NCI-H526 treated with DMSO at 0.1 percent for 48 hours (cell line): ENCODE results near the gene LPP.

Experiments
- DNase-seq: peaks from one replicate; lab custom pipeline; 2025; lab: John Stamatoyannopoulos, UW

The LPP gene

DNA sequence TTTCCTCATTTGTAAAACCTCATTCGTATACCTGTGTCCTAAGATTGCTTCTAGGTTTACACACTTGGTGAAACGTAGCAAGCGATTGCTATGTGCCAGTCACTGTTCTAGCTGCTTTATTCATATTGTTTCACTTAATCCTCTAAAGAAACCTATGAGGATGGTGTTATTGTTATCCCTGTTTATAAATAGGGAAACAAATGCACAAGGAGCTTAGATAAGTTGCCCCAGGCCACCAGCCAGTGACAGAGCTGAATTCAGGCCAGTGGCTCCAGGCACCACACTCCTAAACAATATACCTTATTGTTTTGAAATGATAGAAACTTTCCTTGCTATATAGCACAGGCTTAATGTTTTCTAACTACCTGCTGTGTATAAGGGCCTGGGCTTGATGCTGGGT, 44.0 kb downstream of the LPP start:
- DNase-seq, result no peak

DNA sequence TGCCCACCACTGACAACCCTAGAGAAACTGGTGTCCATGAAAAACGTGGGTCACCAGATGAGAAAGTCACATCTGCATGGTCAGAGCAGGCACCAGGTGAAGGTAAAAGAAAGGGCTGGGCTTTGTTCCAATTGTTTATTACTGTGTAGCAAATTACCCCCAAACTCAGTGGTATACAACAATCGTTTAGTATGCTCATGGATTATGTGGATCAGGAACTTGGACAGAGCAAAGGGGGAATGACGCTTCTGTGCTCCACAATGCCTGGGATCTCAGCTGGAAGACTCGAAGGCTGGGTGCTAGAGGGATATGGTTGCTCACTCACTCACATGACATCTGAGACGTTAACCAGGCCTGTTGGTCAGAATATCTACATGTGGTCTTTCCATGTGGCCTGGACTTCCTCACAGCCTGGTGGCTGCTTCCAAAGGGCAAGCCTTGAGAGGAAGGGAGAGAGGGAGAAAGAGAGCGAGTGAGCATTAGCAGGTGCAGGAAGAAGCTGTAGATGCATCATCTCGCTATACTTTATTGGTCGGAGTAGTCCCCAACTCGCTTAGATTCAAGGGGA, 44.9 kb downstream of the LPP start:
- DNase-seq, result no peak

DNA sequence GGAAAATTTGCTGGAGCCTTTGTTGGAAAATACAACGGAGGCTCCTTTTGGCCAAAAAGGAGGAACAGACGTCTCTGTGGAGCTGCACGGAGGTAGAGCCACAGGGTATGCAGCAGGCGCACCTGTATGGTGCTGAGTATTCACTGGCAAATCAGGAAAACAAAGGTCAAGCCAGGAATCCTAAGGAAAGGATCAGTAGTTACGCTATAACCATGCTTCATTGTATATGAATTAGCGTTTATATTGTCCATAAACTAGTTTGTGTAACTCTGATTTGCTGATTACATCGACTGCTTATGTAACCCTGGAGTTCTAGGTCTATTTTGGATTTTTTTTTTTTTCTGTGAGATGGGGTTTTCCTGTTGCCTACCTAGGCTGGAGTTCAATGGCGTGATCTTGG, 45.4 kb downstream of the LPP start:
- no peak for DNase-seq

DNA sequence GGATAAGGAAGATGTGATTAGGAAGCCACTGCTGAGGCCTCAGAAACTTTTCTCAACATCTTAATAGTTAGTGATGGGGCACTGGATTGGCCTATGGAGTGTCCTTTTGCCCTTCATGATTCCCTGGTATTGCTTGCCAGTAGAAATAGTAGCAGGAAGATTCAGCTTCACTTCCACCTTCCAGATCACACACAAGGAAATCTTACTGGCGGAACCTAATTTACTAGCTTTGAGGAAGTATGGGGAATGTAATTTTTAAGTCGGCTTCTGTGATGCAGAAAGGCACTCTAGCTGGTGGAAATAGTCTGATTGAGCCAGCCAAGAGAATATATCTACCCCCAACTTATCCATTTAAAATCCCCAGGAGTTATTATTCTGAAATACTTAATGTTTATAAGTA, 46.5 kb downstream of the LPP start:
- DNase-seq, result no peak

DNA sequence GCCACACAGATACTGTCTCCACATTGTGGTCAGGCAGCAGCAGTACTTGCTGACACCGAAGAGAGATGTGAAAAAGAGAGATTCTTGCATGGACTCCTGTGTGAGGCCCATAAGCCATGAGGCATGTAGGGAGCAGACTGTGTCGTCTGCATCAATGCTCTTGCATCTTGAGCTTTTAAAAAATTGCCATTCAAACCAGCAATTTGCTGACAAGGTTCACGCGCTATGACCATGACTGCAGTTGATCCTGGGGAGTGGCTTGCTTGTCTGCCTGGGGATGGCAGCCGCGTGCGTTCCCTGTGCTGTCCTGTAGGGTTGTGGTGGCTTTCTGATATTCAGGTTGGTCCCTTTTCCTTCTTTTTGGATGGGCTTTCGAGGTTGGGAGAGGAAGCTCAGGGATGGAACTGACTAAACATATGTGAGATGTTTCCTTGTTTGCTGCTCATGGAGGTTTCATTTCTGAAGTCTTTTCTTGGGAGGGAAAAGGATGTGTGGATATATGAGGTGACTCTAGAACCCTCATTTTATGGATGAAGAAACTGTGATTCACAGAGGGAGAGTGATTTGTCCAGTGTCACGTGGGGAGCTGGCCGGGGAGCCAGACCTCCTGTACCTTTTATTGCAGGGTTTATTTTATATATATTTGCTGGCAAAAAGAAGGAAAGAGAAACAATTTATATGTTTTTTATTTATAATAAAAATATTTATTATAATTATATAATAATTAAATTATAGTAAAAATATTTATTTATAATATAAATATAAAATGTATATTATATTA, 48.6 kb downstream of the LPP start:
- DNase-seq, result no peak

DNA sequence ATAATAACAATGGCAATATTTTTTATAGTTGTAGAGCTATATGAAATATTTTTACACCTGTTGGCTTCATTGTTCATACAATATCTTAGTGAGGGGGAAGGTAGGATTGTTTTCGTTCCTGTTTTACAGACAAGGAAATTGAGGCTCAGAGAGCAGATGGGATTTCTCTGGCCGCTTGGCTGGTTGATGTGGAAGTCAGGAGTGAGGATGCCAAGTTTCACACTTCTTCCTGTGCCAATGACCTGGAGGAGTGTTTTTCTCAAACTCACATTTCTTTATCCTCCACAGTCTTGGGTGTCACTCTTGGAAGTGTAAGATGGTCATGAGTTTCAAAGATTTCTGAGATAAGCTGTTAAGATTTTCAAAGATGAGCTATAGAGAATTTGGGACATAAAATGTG, 50.6 kb downstream of the LPP start:
- DNase-seq, result no peak

DNA sequence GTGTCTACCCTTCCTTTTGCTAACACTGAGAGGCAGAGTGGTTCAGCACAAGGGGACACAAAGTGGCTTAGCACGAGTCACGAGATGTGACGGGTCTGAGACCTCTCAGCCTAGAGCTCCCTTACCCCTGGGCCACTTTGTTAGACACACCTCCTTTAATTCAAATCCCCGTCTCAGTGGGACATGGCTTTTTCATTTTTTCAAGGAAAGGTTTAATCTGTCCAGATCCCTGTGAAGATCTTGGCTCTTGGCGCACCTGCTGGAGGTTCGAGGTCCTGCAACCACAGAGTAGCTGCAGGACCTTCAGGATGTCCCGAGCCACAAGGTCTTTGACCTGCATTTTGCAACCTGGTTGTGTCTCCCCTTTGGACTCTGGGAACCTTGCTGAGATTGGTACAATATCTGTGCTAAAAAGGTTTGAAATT, 52.0 kb downstream of the LPP start:
- DNase-seq, result no peak

DNA sequence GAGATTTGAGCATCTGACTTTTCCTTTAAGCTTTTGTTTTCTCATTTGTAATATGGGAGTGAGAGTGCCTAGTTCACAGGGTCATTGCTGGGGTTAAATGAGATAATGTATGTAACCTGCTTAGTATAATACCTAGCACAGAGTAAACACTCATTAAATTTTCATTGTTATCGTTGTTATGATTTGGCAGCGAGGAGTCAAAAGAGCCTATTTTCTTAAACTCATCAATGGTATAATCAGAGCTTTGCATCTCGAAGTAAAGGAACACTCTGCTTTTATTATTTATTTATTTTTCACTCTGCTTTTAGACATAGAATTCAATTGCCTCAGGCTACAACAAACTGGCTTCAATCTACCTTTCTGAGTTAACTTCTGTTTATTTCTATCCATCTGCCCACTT, 52.8 kb downstream of the LPP start:
- DNase-seq, result no peak

DNA sequence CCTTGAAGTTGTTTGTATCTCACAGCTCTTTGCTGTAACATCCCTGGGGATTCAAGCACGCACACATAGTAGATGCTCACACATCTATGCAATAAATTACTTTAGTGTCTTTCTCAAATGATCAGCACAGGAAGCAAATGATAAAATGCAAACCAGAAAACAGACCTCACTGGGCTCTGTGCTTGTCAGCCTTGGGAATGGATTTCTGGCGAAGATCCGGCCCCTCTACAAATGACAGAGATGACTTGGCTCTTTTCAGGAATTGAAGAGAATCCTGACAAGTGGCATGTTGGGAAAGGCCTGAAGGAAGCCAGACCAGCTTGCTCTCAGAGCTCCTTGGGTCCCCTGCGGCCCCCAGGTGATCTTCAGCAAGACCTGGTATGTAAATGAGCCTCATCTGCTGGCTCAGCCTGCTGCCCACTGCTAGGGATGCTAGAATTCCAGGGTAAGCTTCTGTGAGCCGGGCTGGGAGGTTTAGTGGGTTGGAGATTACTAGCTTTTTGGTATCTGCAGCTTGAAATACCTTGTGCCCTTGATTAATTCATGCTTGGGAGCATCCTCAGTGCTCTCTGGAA, 54.1 kb downstream of the LPP start:
- DNase-seq, result no peak

DNA sequence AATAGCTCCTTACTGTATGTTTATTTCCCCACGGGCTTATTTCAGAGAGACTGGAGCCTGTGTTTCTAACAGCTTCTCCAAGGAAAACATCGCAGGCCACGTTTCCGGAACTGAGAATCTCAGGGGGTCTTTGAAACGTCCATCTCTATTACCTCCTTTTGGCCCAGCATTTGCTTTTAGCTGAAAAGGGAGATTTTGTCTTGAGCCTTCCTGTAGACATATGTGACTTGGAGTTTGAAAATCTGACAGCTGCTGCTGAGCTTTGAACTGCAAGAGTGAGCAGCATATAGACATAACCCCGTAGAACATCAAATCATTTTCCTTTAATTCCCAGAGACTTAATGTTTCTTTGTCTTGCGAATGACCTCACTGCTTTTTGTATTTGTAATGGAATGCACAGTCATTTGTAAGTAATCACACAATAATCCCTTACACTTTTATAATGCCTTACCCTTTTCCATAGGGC, 54.6 kb downstream of the LPP start:
- DNase-seq, result no peak

DNA sequence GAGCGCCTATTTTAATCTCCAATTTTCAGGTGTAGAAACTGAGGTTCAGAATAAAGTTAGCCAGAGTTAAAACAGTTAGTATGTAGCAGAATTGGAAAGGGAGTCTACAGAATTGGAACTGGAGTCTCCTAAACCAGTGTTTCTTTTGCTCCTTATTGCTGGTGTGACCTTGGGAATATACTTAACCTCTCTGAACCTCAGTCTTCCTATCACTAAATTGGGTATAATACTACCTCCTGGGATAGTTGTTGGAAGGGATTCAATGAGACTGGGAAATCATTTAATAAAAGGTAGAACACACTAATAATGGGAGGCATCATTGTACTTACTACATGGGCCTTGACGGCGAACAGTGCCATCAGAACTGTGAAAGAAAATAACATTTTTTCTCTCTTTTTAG, 55.1 kb downstream of the LPP start:
- no peak for DNase-seq

DNA sequence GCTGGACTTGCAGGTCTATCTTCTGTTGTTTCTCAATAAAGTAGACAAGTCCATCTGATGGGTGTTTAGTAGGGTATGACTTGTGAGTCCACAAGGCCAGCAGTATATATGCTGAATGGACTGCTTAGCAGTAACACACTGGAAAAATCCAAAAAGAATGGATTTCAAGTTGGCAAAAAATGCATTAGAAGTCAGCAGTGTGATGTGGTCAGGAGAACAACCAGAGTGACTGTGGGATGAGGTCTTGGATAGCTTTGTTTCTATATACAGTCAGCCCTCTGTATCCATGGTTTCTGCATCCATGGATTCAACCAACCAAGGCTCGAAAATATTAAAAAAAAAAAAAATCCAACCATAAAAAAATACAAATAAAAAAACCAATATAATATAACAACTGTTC, 55.8 kb downstream of the LPP start:
- no peak for DNase-seq

DNA sequence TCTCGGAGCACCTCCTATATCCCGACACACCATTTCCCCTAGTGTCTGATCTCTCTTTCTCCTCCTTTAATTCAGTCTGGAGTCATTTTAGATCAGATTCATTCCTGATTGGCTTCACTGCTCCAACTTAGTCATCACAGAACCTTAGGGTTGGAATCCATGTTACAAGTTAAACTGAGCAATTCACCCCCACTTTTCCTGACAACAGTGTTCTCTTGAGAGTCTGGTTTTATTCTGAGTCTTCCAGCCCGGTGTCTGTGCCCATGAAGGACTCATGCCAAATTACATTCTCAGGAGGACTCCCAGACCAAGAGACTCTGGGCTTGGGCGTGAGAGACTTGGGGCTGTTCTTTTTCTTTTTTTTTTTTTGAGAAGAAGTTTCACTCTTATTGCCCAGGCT, 57.5 kb downstream of the LPP start:
- DNase-seq, result no peak

DNA sequence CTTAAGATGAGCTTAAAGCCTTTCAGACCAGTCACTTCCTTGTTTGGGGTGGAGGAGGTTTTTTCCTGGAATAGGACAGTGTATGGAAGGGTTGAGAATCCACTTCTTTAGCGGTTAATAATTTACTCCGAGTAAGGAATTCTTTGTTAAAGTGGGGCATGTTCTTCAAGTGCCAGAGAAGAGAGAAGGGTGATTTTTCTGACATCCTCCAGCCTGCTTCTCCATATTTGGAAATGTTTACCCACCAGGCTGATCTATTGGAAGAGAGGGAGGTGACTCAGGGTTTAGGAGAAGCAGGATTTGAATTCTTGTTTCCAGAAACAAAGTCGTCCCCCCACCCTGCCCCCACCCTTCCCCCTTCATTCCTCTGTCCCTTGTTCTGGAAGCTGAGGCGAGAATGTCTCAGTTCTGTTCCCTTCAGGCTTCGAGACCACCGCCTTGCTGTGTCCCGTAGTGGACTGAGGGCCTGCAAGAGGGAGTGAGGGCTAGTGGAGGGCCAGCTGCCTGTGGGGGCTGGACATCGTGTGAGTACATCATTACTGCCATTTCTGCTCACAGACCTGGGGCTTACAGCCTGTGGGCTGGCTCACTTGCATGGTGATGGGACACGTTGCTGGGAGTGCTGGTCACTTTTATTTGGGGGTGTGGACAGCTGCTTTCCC, 58.5 kb downstream of the LPP start:
- DNase-seq, result no peak

DNA sequence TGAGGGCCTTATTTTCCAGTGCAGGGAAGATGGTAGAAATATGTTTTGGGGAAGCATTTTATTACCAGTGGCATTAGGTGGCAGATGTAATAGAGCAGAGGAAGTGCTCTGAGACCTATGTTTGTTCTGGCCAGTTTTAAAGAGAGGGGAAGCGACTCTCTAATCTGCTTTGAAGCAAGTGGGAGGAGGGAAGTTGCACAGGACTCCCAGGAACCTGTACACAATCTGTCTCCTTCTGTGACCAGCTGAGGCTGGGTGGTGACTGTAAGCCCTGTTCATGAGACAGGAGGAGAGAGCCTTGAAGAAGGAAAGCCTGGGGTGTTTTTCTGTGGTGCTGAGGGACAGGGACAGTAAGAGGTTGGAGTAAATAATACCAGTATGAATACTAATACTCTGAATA, 60.5 kb downstream of the LPP start:
- no peak for DNase-seq

DNA sequence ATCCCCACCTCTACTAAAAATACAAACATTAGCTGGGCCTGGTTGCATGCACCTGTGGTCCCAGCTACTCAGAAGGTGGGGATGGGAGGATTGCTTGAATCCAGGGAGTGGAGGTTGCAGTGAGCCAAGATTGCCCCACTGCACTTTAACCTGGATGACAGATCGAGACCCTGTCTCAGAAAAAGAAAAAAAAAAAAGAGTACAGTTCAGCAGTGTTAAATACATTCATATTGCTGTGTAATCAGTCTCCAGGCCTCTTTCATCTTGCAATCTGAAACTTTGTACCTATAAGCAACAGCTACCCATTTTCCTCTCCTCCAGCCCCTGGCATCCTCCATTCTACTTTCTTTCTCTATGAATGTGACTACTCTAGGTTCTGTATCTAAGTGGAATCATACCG, 61.2 kb downstream of the LPP start:
- DNase-seq, result no peak

DNA sequence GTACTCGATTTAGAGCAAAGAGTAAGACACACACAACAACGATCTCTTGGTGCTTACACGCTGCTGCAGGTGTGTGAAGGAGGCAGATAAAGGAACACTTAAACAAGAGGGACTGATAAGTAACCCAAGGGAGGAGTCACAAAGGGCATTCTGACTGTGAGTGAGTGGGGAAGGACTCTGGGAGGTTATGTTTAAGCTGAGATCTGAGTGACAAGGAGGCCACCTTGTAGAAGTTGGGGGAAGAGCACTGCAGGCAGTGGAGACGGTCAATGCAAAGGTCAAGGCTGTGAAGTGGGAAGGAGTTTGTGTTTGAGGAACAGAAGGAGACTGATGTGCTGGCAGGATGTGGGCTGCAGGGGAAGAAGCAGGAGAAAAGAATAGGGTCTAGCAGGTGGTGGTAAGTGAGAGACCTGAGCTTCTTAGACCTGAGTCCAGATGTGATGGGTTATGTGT, 63.1 kb downstream of the LPP start:
- no peak for DNase-seq

DNA sequence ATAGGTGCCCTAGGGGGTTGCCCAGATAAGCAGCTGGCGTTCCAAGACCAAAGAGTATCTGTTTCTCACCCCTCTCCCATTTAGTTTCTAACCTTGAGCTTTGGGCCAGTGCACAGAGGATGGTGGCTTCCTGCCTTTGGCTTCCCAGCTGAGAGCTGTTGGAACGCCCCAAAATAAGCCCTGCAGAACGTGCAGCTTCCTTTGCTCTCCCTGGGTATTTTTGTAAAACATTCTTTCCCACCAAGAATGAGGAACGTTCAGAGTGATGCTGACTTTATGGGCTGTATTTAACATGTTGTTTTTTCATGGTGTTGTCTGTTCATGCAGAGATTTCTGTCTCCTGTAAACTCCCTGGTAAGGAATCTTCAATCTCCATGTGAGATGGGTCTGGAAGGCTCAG, 63.8 kb downstream of the LPP start:
- DNase-seq, result no peak

DNA sequence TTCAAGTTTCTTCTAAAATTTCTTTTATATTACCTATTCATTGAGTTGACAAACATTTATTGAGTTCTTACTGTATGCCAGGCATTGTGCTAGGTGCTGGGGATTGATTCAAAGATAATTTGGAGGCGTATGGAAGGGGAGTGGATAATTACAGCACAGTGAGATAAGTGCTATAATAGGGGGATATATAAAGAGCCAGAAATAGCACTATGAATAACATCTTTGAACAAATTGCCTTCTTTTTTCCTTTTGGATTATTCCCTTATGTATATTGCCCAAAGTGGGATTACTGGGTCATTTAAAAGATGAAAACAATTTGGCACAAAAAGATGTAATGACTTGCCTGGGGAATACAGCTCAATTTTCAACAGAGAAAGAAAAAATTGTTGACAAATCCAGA, 64.6 kb downstream of the LPP start:
- DNase-seq, result no peak

DNA sequence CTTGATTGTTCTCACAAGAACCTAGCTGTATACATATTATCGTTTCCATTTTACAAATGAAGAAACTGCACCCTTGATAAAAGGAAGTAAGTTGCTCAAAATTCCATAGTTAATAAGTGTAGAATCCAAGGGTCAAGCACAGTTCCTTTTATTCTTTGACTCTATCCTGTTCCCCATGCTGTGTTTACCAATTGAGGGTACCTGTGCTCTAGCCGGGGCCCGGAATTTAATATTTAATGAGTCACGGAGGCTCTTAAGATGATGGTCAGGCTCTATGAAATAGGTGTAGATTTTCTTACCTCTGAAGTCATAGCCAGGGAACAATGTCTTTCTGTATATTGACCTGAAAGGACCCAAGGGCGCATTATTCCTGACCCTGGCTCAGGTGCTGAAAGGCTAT, 65.2 kb downstream of the LPP start:
- DNase-seq, result no peak

DNA sequence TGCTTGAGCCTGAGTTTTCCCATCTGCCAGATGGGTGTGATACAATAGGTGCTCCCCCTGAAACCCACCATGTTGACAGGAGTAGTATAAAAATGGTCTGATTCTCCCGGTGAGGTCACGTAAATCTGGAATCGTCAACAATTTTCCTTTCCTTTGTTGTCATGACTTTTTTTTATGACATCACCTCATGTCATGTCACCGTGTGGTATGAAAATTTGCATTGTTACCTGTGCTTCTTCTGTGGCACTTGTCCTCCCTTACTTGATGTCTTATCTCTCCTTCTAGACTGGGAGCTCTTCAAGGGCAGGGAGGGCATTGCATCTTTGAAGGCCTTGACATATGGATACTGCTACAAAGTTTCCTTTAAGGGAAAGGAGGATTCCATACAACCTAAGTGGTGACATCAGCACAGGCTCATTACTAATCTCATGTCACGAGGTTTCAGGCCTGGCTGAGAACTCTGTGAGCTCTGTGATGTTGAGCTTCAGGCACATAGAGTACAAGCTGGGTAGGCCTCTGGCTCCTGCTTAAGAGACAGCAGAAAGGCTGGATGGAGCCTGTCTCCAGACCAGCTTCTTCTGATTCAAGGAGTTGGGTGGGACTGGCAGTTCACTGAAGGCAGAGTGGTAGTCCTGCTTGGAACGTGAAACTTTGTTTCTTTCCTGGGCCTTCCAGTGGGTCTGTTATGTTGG, 66.3 kb downstream of the LPP start:
- no peak for DNase-seq
